ACC112 (cell line): ENCODE results near the gene TBRG1.

ENCODE experiments used
- H2AFZ ChIP-seq: fragments of 200-600 bp; sonication (generic); one replicate; pipeline ENCODE4 v1.6.0; 2017; ENCODE audit warnings: antibody characterized with exemption, low read length; ENCODE audit not compliant: unreplicated experiment
- H3K27ac ChIP-seq: fragments of 200-600 bp; sonication (generic); 2 replicates; pipeline ENCODE4 v1.5.1; 2014; ENCODE audit warnings: low read depth, mild to moderate bottlenecking, antibody characterized with exemption, low read length, moderate library complexity
- H3K27me3 ChIP-seq: fragments of 200-600 bp; sonication (generic); 2 replicates; pipeline ENCODE4 v1.6.1; 2014; ENCODE audit warnings: mild to moderate bottlenecking, antibody characterized with exemption, low read length, moderate library complexity, mixed read lengths; ENCODE audit not compliant: insufficient read depth
- H3K36me3 ChIP-seq: fragments of 200-600 bp; sonication (generic); 2 replicates; pipeline ENCODE4 v1.6.1; 2016; ENCODE audit warnings: mild to moderate bottlenecking, antibody characterized with exemption, low read length, moderate library complexity, mixed read lengths; ENCODE audit not compliant: insufficient read depth
- H3K4me1 ChIP-seq: fragments of 200-600 bp; sonication (generic); one replicate; pipeline ENCODE4 v1.6.1; 2016; ENCODE audit warnings: low read length, mixed read lengths; ENCODE audit not compliant: insufficient read depth, unreplicated experiment, control insufficient read depth
- H3K4me3 ChIP-seq: fragments of 200-600 bp; sonication (generic); 2 replicates; pipeline ENCODE4 v1.5.1; 2014; ENCODE audit warnings: mild to moderate bottlenecking, low read depth, low read length
- H3K79me2 ChIP-seq: fragments of 200-600 bp; sonication (generic); one replicate; pipeline ENCODE4 v1.6.0; 2016; ENCODE audit warnings: low read length; ENCODE audit not compliant: control insufficient read depth, unreplicated experiment, insufficient read depth

Gene TBRG1

GRCh38 chr11:124674571-124674970 is 51.9 kb downstream of the TBRG1 start:
- H3K4me3 ChIP-seq = peak overlapping the region; percentile 95
- H3K4me1 ChIP-seq = peaks cover 30% of the 10 kb centered on the region
- peak overlapping the region; percentile 92 for H2AFZ ChIP-seq
- H3K79me2 ChIP-seq = peaks cover 3% of the 10 kb centered on the region
- peak overlapping the region; percentile 87 for H3K27ac ChIP-seq
- H3K36me3 ChIP-seq = no peaks in the 10 kb centered on the region; the same call in 1 of the 2 replicates
- no peaks in the 10 kb centered on the region for H3K27me3 ChIP-seq

- H3K4me1 ChIP-seq = peaks cover 30% of the 10 kb centered on the region
- peaks cover 3% of the 10 kb centered on the region for H3K79me2 ChIP-seq
- H3K27me3 ChIP-seq = no peaks in the 10 kb centered on the region
- peak overlapping the region; percentile 40 for H3K27ac ChIP-seq
- no peak overlapping the region for H2AFZ ChIP-seq
- peak overlapping the region; percentile 15; the same call in 1 of the 2 replicates for H3K4me3 ChIP-seq
- peaks cover 4% of the 10 kb centered on the region for H3K36me3 ChIP-seq
Measured at GRCh38 chr11:124676386-124676785, 53.7 kb downstream of the TBRG1 start.

- H3K4me1 ChIP-seq = peaks cover 23% of the 10 kb centered on the region
- no peak overlapping the region for H2AFZ ChIP-seq
- H3K36me3 ChIP-seq = peaks cover 20% of the 10 kb centered on the region
- no peaks in the 10 kb centered on the region for H3K27me3 ChIP-seq
- peaks cover under 1% of the 10 kb centered on the region for H3K79me2 ChIP-seq
- H3K27ac ChIP-seq = no peak overlapping the region
- H3K4me3 ChIP-seq = no peak overlapping the region
Measured at GRCh38 chr11:124678416-124678815, 55.8 kb downstream of the TBRG1 start.

- Histone ChIP-seq H2AFZ (no peak overlapping the region), H3K4me1 (peaks cover 8% of the 10 kb centered on the region)
Measured at GRCh38 chr11:124681421-124681820, 58.8 kb downstream of the TBRG1 start.

GRCh38 chr11:124682443-124682842 is 59.8 kb downstream of the TBRG1 start:
- Histone ChIP-seq H3K36me3 (peaks cover 20% of the 10 kb centered on the region), H3K4me3 (no peak overlapping the region), H3K4me1 (no peaks in the 10 kb centered on the region), H3K79me2 (no peaks in the 10 kb centered on the region), H3K27me3 (no peaks in the 10 kb centered on the region), H2AFZ (no peak overlapping the region), H3K27ac (no peak overlapping the region)

More at GRCh38 chr11:124681421-124681820, 58.8 kb downstream of the TBRG1 start:
- Histone ChIP-seq H3K27ac (no peak overlapping the region), H3K4me3 (no peak overlapping the region), H3K27me3 (no peaks in the 10 kb centered on the region), H3K79me2 (no peaks in the 10 kb centered on the region), H3K36me3 (peaks cover 20% of the 10 kb centered on the region)
